DND-41 (cell line): ENCODE data around the gene PRELP.
A peak's percentile ranks its signal among the peaks of the same experiment; 100 is the strongest.

Experiments
- ATAC-seq: fragments of 200-7000 bp; cut with Tn5 transposase; 3 replicates; pipeline ENCODE4 v1.9.1; 2021; ENCODE audit warnings: low read depth; ENCODE audit not compliant: insufficient read depth
- DNase-seq: peaks from one replicate; pipeline ENCODE4 v3.0.0-alpha.2; 2020
- H2AFZ ChIP-seq: 2 replicates; pipeline ENCODE4 v1.6.0; 2012; ENCODE audit warnings: low read depth, low read length
- H3K27ac ChIP-seq: 2 replicates; pipeline ENCODE4 v1.5.1; 2012; ENCODE audit warnings: low read length, inconsistent platforms
- H3K27me3 ChIP-seq: fragments of 200-600 bp; sonication (generic); 2 replicates; pipeline ENCODE4 v1.6.0; 2012; ENCODE audit warnings: low read length, mild to moderate bottlenecking, inconsistent platforms; ENCODE audit not compliant: insufficient read depth, poor library complexity
- H3K36me3 ChIP-seq: 2 replicates; pipeline ENCODE4 v1.5.1; 2012; ENCODE audit warnings: low read length, inconsistent platforms; ENCODE audit not compliant: insufficient read depth
- H3K4me1 ChIP-seq: 2 replicates; pipeline ENCODE4 v1.5.1; 2012; ENCODE audit warnings: mild to moderate bottlenecking, low read length; ENCODE audit not compliant: insufficient read depth
- H3K4me2 ChIP-seq: 2 replicates; pipeline ENCODE4 v1.6.0; 2012; ENCODE audit warnings: mild to moderate bottlenecking, moderate library complexity, low read length, inconsistent platforms; ENCODE audit not compliant: insufficient read depth
- H3K4me3 ChIP-seq, 2 experiments: fragments of 200-600 bp in 1 of 2; shearing (Covaris generic) in 1 of 2; 2 replicates each; pipeline ENCODE4 v1.5.1; 2012 to 2016; ENCODE audit warnings: inconsistent platforms in 2 of 2, low read length in 2 of 2, mild to moderate bottlenecking in 2 of 2, low read depth in 1 of 2, moderate library complexity in 1 of 2
- H3K79me2 ChIP-seq: 2 replicates; pipeline ENCODE4 v1.6.0; 2012; ENCODE audit warnings: low read length, inconsistent platforms; ENCODE audit not compliant: insufficient read depth
- H3K9ac ChIP-seq: 2 replicates; pipeline ENCODE4 v1.6.0; 2012; ENCODE audit warnings: low read depth, mild to moderate bottlenecking, inconsistent platforms, low read length, moderate library complexity
- H3K9me3 ChIP-seq: 2 replicates; pipeline ENCODE4 v1.5.1; 2012; ENCODE audit warnings: low read length, moderate library complexity, mild to moderate bottlenecking, inconsistent platforms; ENCODE audit not compliant: insufficient read depth, severe bottlenecking
- H4K20me1 ChIP-seq: 2 replicates; pipeline ENCODE4 v1.6.0; 2012; ENCODE audit warnings: low read length; ENCODE audit not compliant: insufficient read depth
- EZH2 ChIP-seq: IDR thresholded peaks from 3 replicates; pipeline ENCODE4 v1.6.1; 2012; ENCODE audit warnings: borderline replicate concordance, low read depth, mild to moderate bottlenecking, moderate library complexity, low read length, inconsistent platforms; ENCODE audit not compliant: severe bottlenecking
- TF ChIP-seq, protein P1 (sequence below): IDR thresholded peaks from 2 replicates; pipeline ENCODE4 v1.5.1; 2012; ENCODE audit warnings: borderline replicate concordance, low read length, moderate library complexity, mild to moderate bottlenecking; ENCODE audit not compliant: poor library complexity, severe bottlenecking; ENCODE audit errors: extremely low read depth

Gene PRELP

GRCh38 chr1:203512848-203513584, 37.4 kb downstream of the PRELP start:
- TF ChIP-seq, protein P1, sequence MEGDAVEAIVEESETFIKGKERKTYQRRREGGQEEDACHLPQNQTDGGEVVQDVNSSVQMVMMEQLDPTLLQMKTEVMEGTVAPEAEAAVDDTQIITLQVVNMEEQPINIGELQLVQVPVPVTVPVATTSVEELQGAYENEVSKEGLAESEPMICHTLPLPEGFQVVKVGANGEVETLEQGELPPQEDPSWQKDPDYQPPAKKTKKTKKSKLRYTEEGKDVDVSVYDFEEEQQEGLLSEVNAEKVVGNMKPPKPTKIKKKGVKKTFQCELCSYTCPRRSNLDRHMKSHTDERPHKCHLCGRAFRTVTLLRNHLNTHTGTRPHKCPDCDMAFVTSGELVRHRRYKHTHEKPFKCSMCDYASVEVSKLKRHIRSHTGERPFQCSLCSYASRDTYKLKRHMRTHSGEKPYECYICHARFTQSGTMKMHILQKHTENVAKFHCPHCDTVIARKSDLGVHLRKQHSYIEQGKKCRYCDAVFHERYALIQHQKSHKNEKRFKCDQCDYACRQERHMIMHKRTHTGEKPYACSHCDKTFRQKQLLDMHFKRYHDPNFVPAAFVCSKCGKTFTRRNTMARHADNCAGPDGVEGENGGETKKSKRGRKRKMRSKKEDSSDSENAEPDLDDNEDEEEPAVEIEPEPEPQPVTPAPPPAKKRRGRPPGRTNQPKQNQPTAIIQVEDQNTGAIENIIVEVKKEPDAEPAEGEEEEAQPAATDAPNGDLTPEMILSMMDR = no peak
- no peak for TF ChIP-seq EZH2
- Histone ChIP-seq H3K79me2 (no peaks in the 10 kb centered on the region), H3K36me3 (no peaks in the 10 kb centered on the region), H3K27me3 (peaks cover 4% of the 10 kb centered on the region), H3K27ac (no peak overlapping the region), H3K4me2 (no peak overlapping the region), H3K4me1 (no peaks in the 10 kb centered on the region), H4K20me1 (no peaks in the 10 kb centered on the region), H3K9ac (no peak overlapping the region), H3K4me3 (no peak overlapping the region), H2AFZ (no peak overlapping the region), H3K9me3 (no peaks in the 10 kb centered on the region)
- no peak for DNase-seq
- peak; percentile 60; the same call in 2 of the 3 replicates for ATAC-seq

- Histone ChIP-seq H3K9ac (no peak overlapping the region), H2AFZ (no peak overlapping the region), H3K9me3 (no peaks in the 10 kb centered on the region), H3K27ac (no peak overlapping the region), H3K4me2 (no peak overlapping the region), H3K4me3 (no peak overlapping the region), H3K36me3 (no peaks in the 10 kb centered on the region), H3K79me2 (no peaks in the 10 kb centered on the region), H3K27me3 (peaks cover 4% of the 10 kb centered on the region), H3K4me1 (no peaks in the 10 kb centered on the region), H4K20me1 (no peaks in the 10 kb centered on the region)
- ATAC-seq = no peak
- no peak for DNase-seq
- TF ChIP-seq, protein P1 = no peak
- TF ChIP-seq EZH2 = no peak
Observed at GRCh38 chr1:203513585-203514031, 38.0 kb downstream of the PRELP start.

GRCh38 chr1:203516184-203516583, 40.6 kb downstream of the PRELP start:
- no peak for ATAC-seq
- Histone ChIP-seq H3K27me3 (peaks cover 4% of the 10 kb centered on the region), H3K4me2 (no peak overlapping the region), H3K9me3 (no peaks in the 10 kb centered on the region), H3K4me3 (no peak overlapping the region), H3K4me1 (no peaks in the 10 kb centered on the region), H4K20me1 (no peaks in the 10 kb centered on the region), H3K36me3 (no peaks in the 10 kb centered on the region), H3K79me2 (no peaks in the 10 kb centered on the region), H2AFZ (no peak overlapping the region), H3K27ac (no peak overlapping the region), H3K9ac (no peak overlapping the region)
- no peak for TF ChIP-seq EZH2
- TF ChIP-seq, protein P1 = no peak
- no peak for DNase-seq
